ENCODE measurements around the gene BCR.

Gene BCR

GRCh38 chr22:23219317-23219716, 39.0 kb downstream of the BCR start:
- no peak for TF ChIP-seq CTCF (IDR thresholded peaks at IDR 0.05; ENCODE audit: extremely low read depth, missing control alignments)
- no peak for DNase-seq (ENCODE audit: low spot score)

GRCh38 chr22:23219822-23220484, 39.6 kb downstream of the BCR start:
- no peak for TF ChIP-seq CTCF (IDR thresholded peaks at IDR 0.05; ENCODE audit: extremely low read depth, missing control alignments)
- peak; percentile 58 for DNase-seq (ENCODE audit: low spot score)

GRCh38 chr22:23220485-23221350, 40.4 kb downstream of the BCR start:
- peak; percentile 74 for DNase-seq (ENCODE audit: low spot score)
- no peak for TF ChIP-seq CTCF (IDR thresholded peaks at IDR 0.05; ENCODE audit: extremely low read depth, missing control alignments)

- DNase-seq (ENCODE audit: low spot score) = no peak
- no peak for TF ChIP-seq CTCF (IDR thresholded peaks at IDR 0.05; ENCODE audit: extremely low read depth, missing control alignments)
Observed at GRCh38 chr22:23221351-23221804, 41.1 kb downstream of the BCR start.

GRCh38 chr22:23222033-23222792, 41.9 kb downstream of the BCR start:
- no peak for DNase-seq (ENCODE audit: low spot score)

GRCh38 chr22:23222793-23223568, 42.7 kb downstream of the BCR start:
- no peak for DNase-seq (ENCODE audit: low spot score)
- TF ChIP-seq CTCF (IDR thresholded peaks at IDR 0.05; ENCODE audit: extremely low read depth, missing control alignments) = no peak

More at GRCh38 chr22:23222033-23222792, 41.9 kb downstream of the BCR start:
- TF ChIP-seq CTCF (IDR thresholded peaks at IDR 0.05; ENCODE audit: extremely low read depth, missing control alignments) = no peak

Data from GM20000 (cell line).